Fibroblast of lung (primary cell): ENCODE measurements around the gene TERB1. TPM values are rescaled to one million over a fixed set of nuclear protein-coding genes. Genes with fewer than 3 reads are reported as not detected.

ENCODE experiments used
- DNase-seq, 2 donors: peaks; one replicate each; pipeline versions ENCODE4 v3.0.0 to v3.0.0-alpha.2; 2010; ENCODE audit warnings: low read depth in 2 of 2
- H2AFZ ChIP-seq: 2 replicates; pipeline ENCODE4 v1.5.1; 2012; ENCODE audit warnings: low read length, control low read depth, inconsistent platforms
- H3K27ac ChIP-seq: 2 replicates; pipeline ENCODE4 v1.5.1; 2011; ENCODE audit warnings: low read length, control low read depth; ENCODE audit not compliant: insufficient read depth
- H3K27me3 ChIP-seq: 2 replicates; pipeline ENCODE4 v1.5.1; 2011; ENCODE audit warnings: mild to moderate bottlenecking, low read length; ENCODE audit not compliant: control insufficient read depth, insufficient read depth
- H3K36me3 ChIP-seq: 2 replicates; pipeline ENCODE4 v1.5.1; 2011; ENCODE audit warnings: low read length; ENCODE audit not compliant: control insufficient read depth, insufficient read depth
- H3K4me1 ChIP-seq: 2 replicates; pipeline ENCODE4 v1.5.1; 2011; ENCODE audit warnings: low read length; ENCODE audit not compliant: control insufficient read depth, insufficient read depth; ENCODE audit errors: extremely low read depth
- H3K4me2 ChIP-seq: 2 replicates; pipeline ENCODE4 v1.5.1; 2011; ENCODE audit warnings: low read length, control low read depth; ENCODE audit not compliant: insufficient read depth; ENCODE audit errors: extremely low read depth
- H3K4me3 ChIP-seq, 4 experiments: fragments of 200-600 bp in 1 of 4; sonication (generic) in 1 of 4; replicated peaks in 1 of 4; 2 replicates each; pipeline ENCODE4 v1.5.1; 2011 to 2016; ENCODE audit warnings: low read length in 4 of 4, low read depth in 3 of 4, mild to moderate bottlenecking in 3 of 4, control low read depth in 2 of 4, inconsistent platforms in 1 of 4, mixed read lengths in 1 of 4; ENCODE audit not compliant: insufficient read depth in 1 of 4; ENCODE audit errors: control extremely low read depth in 1 of 4
- H3K79me2 ChIP-seq: 2 replicates; pipeline ENCODE4 v1.5.1; 2012; ENCODE audit warnings: mild to moderate bottlenecking, low read length, inconsistent platforms; ENCODE audit not compliant: control insufficient read depth, insufficient read depth
- H3K9ac ChIP-seq: 2 replicates; pipeline ENCODE4 v1.5.1; 2011; ENCODE audit warnings: mild to moderate bottlenecking, low read length, control low read depth; ENCODE audit not compliant: insufficient read depth
- H3K9me3 ChIP-seq: 2 replicates; pipeline ENCODE4 v1.5.1; 2012; ENCODE audit warnings: low read depth, low read length; ENCODE audit not compliant: control insufficient read depth, insufficient read depth
- H4K20me1 ChIP-seq: 2 replicates; pipeline ENCODE4 v1.5.1; 2011; ENCODE audit warnings: low read length; ENCODE audit not compliant: control insufficient read depth, insufficient read depth; ENCODE audit errors: extremely low read depth
- CTCF ChIP-seq, 2 donors: IDR thresholded peaks in 1 of 2; conservative IDR thresholded peaks in 1 of 2; 1 replicate in 1 of 2; 2 replicates in 1 of 2; pipeline ENCODE4 v1.5.1; 2011 to 2012; ENCODE audit warnings: low read length in 2 of 2, control low read depth in 1 of 2, inconsistent platforms in 1 of 2, low read depth in 1 of 2, mild to moderate bottlenecking in 1 of 2
- EZH2 ChIP-seq: IDR thresholded peaks from 2 replicates; pipeline ENCODE4 v1.5.1; 2012; ENCODE audit warnings: low read length, control low read depth, mild to moderate bottlenecking; ENCODE audit errors: missing control alignments
- polyA plus RNA-seq, 2 donors: library from polyadenylated mRNA; depleted of rRNA in 1 of 2; stranded (reverse) in 1 of 2; unstranded in 1 of 2; fragments of >200 nt; gene quantifications; 2 replicates each; pipeline ENCODE4 v1.2.1, GENCODE V29; 2011 to 2012; ENCODE audit warnings: missing spikeins in 1 of 2
- total RNA-seq: library from RNA; depleted of rRNA; stranded (reverse); fragments of >200 nt; gene quantifications from 2 replicates; pipeline ENCODE4 v1.2.1, GENCODE V29; 2014

The TERB1 gene
- total and polyA plus RNA-seq, 2 donors (not counting 1 experiment from before 2014, with no cell fraction given) = 0.17 TPM; not detected in 1

DNA sequence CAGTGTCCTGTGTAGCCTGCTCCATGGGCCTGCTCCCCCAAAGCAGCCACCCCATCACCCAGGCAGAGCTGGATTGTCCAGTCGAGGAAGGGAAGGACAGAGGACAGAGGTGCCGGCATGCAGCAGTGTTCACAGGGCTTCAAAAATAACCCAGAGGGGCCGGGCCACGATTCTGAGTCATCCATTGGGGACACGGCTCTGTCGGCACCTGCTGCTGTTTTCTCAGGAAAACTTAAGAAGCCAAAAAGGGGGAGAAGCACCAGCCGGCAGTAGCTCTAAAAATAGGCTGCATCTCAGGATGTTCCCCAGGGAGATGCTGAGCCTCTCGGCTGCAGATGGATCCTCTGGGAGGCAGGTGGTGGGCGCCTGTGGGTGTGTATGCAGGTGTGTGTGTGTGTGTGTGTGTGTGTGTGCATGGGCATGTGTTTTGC is 44.4 kb upstream of the TERB1 start:
- no peaks in the 10 kb centered on the region for H3K36me3 ChIP-seq
- peaks cover 50% of the 10 kb centered on the region for H3K27me3 ChIP-seq
- no peaks in the 10 kb centered on the region for H4K20me1 ChIP-seq
- no peaks in the 10 kb centered on the region for H3K79me2 ChIP-seq
- no peak overlapping the region for H3K9ac ChIP-seq
- no peak overlapping the region for H3K4me3 ChIP-seq
- H3K4me2 ChIP-seq = no peak overlapping the region
- DNase-seq = no peak
- H3K27ac ChIP-seq = no peak overlapping the region
- no peaks in the 10 kb centered on the region for H3K9me3 ChIP-seq
- no peaks in the 10 kb centered on the region for H3K4me1 ChIP-seq
- no peak for TF ChIP-seq CTCF (conservative IDR thresholded peaks at IDR 0.05 in 1 of 2, IDR thresholded peaks at IDR 0.05 in 1 of 2; ENCODE audit: low read depth in 1 of 2, low read length in 2 of 2)
- TF ChIP-seq EZH2 = no peak
- no peak overlapping the region for H2AFZ ChIP-seq

GRCh38 chr16:66845080-66845410 is 43.7 kb upstream of the TERB1 start:
- Histone ChIP-seq H3K9me3 (no peaks in the 10 kb centered on the region), H3K36me3 (no peaks in the 10 kb centered on the region), H3K79me2 (no peaks in the 10 kb centered on the region), H3K27ac (no peak overlapping the region), H4K20me1 (no peaks in the 10 kb centered on the region), H3K27me3 (peaks cover 51% of the 10 kb centered on the region), H3K4me1 (no peaks in the 10 kb centered on the region), H2AFZ (no peak overlapping the region), H3K4me2 (peak overlapping the region; percentile 58), H3K9ac (no peak overlapping the region), H3K4me3 (peak overlapping the region in 2 of 4 experiments; percentile 17 to 49)
- TF ChIP-seq CTCF (conservative IDR thresholded peaks at IDR 0.05 in 1 of 2, IDR thresholded peaks at IDR 0.05 in 1 of 2; ENCODE audit: low read depth in 1 of 2, low read length in 2 of 2) = no peak
- TF ChIP-seq EZH2 = no peak
- no peak for DNase-seq

DNA sequence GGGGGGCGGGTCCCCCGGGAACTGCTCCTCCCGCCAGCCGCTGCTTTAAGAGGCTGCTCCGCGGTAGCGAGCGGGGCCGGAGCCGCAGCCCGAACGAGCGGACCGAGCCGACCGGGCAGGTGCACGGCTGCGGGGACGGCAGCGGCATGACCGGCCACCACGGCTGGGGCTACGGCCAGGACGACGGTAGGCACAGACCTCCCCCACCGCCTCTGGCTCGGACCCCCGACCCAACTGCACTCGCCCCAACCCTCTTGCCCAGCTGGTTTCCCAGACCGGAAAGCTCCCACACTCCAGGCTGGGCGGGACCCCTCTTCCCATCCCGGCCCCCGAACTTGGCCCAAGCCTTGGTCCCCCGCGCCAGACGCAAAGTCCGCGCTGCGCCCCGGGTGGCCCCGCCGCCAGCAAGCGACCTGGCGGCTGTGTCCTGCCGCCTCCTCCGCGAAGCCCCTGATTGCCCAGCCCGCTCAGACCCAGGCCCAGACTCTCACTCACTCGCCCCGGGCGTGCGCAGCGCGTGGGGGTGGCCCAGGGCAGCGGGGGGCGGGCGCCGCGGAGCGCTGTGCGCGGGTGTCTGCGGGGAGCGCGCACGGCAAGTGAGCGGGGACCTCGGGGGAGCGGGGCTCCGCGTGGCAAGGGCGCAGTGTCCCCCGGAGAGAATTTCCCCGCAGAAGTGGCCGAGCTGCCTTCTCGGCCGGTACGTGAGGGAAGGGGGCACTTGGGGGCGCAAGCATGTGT is 43.1 kb upstream of the TERB1 start, which contains the start of gene CA7:
TSS of gene CA7 (plus strand) at position 73 of the 738 bp plus-strand sequence. CDS start at position 147, 74 bp downstream.
- H3K4me3 ChIP-seq = peak within 1 kb of the TSS in 3 of 4 experiments; percentile 17 to 49 (median 19)
- peaks cover 51% of the 10 kb centered on the region for H3K27me3 ChIP-seq
- TF ChIP-seq CTCF (conservative IDR thresholded peaks at IDR 0.05 in 1 of 2, IDR thresholded peaks at IDR 0.05 in 1 of 2; ENCODE audit: low read depth in 1 of 2, low read length in 2 of 2) = no peak
- TF ChIP-seq EZH2 = peak; percentile 87
- no peaks in the 10 kb centered on the region for H4K20me1 ChIP-seq
- no peaks in the 10 kb centered on the region for H3K4me1 ChIP-seq
- peak within 1 kb of the TSS; percentile 58 for H3K4me2 ChIP-seq
- no peak within 1 kb of the TSS for H3K9ac ChIP-seq
- no peak for DNase-seq
- H3K36me3 ChIP-seq = no peaks in the 10 kb centered on the region
- no peaks in the 10 kb centered on the region for H3K79me2 ChIP-seq
- no peaks in the 10 kb centered on the region for H3K9me3 ChIP-seq
- no peak within 1 kb of the TSS for H2AFZ ChIP-seq
- H3K27ac ChIP-seq = no peak within 1 kb of the TSS
